HG02678 (cell line): Measurements from ENCODE around the gene L1CAM.
"Not testable (repeated sequence)": the region's sequence is repeated elsewhere in the genome, so short reads cannot be mapped to it uniquely, and the experiment has no call there.

Experiments
- ATAC-seq: cut with Tn5 transposase; IDR thresholded peaks from one replicate; pipeline ENCODE4 v1.9.1; 2021; ENCODE audit warnings: mild to moderate bottlenecking, moderate library complexity; ENCODE audit not compliant: unreplicated experiment

L1CAM gene

GRCh38 chrX:153832728-153833127 is 53.2 kb downstream of the L1CAM start:
- no peak for ATAC-seq

- no peak for ATAC-seq
These were observed 54.4 kb downstream of the L1CAM start for GRCh38 chrX:153831429-153832150.

- no peak for ATAC-seq
These were observed 55.1 kb downstream of the L1CAM start for GRCh38 chrX:153830640-153831428.

GRCh38 chrX:153829799-153830639 is 56.0 kb downstream of the L1CAM start, which contains the start of gene PDZD4:
Gene PDZD4 (minus strand): TSS chrX:153830544. CDS start chrX:153830298, 246 bp downstream.
- ATAC-seq, result no peak

- no peak for ATAC-seq
These were observed 56.5 kb downstream of the L1CAM start for GRCh38 chrX:153829549-153829798.

GRCh38 chrX:153828723-153829548 is 57.0 kb downstream of the L1CAM start:
- ATAC-seq, result no peak

- ATAC-seq, result no peak
These were observed 57.7 kb downstream of the L1CAM start for GRCh38 chrX:153828308-153828707.

- no peak for ATAC-seq
These were observed 58.1 kb downstream of the L1CAM start for GRCh38 chrX:153827903-153828302.

GRCh38 chrX:153827016-153827415 is 59.0 kb downstream of the L1CAM start:
- ATAC-seq, result no peak

GRCh38 chrX:153825042-153825441 is 60.9 kb downstream of the L1CAM start:
- no peak for ATAC-seq

GRCh38 chrX:153824348-153824747 is 61.6 kb downstream of the L1CAM start:
- no peak for ATAC-seq

- no peak for ATAC-seq
These were observed 64.9 kb downstream of the L1CAM start for GRCh38 chrX:153821066-153821465.

GRCh38 chrX:153820601-153821000 is 65.4 kb downstream of the L1CAM start:
- ATAC-seq, result no peak

- no peak for ATAC-seq
These were observed 66.5 kb downstream of the L1CAM start for GRCh38 chrX:153819384-153820040.

GRCh38 chrX:153818571-153819383 is 67.2 kb downstream of the L1CAM start:
- no peak for ATAC-seq

GRCh38 chrX:153818064-153818463 is 67.9 kb downstream of the L1CAM start:
- ATAC-seq, result not testable (repeated sequence)

- ATAC-seq, result no peak
These were observed 68.9 kb downstream of the L1CAM start for GRCh38 chrX:153816831-153817690.

- no peak for ATAC-seq
These were observed 71.2 kb downstream of the L1CAM start for GRCh38 chrX:153814591-153815315.
